Pancreas (tissue), 10 donors: Measurements from ENCODE around the gene SRSF7. TPM values are rescaled to one million over a fixed set of nuclear protein-coding genes. Genes with fewer than 3 reads are reported as not detected.

Experiments
- ATAC-seq, 4 donors: fragments of 200-7000 bp; cut with Tn5 transposase; one replicate each; pipeline versions ENCODE4 v1.8.0 to v1.9.1; 2020; ENCODE audit warnings: mild to moderate bottlenecking in 4 of 4, moderate library complexity in 4 of 4
- DNase-seq, 6 donors: peaks; one replicate each; pipeline ENCODE4 v3.0.0-alpha.2; 2020
- FAIRE-seq: peaks from 2 replicates; lab custom pipeline; 2012; peaks lifted over from hg19 to GRCh38; lab: Jason Lieb, UNC
- H3K27ac ChIP-seq, 4 donors: fragments of 200-600 bp; sonication (generic); 1 replicate in 3 of 4; 2 replicates in 1 of 4; pipeline versions ENCODE4 v1.5.0 to v1.8.0; 2020
- H3K27me3 ChIP-seq, 4 donors: fragments of 200-600 bp; one replicate each; pipeline ENCODE4 v1.8.0; 2021
- H3K36me3 ChIP-seq, 3 donors: fragments of 200-600 bp; sonication (generic) in 1 of 3; one replicate each; pipeline versions ENCODE4 v1.5.0 to v1.8.0; 2020 to 2021
- H3K4me1 ChIP-seq, 3 donors: fragments of 200-600 bp; one replicate each; pipeline ENCODE4 v1.8.0; 2021
- H3K4me3 ChIP-seq, 4 donors: fragments of 200-600 bp; sonication (generic) in 2 of 4; one replicate each; pipeline versions ENCODE4 v1.5.0 to v1.8.0; 2020 to 2021
- H3K9me3 ChIP-seq, 4 donors: fragments of 200-600 bp; one replicate each; pipeline ENCODE4 v1.8.0; 2021
- CTCF ChIP-seq, 4 donors: fragments of 200-600 bp; sonication (generic) in 3 of 4; IDR thresholded peaks; one replicate each; pipeline versions ENCODE4 v1.5.0 to v1.8.0; 2021; ENCODE audit warnings: antibody characterized with exemption in 4 of 4
- WGBS, 2 donors: extraction: QIAGEN DNeasy Blood & Tissue Kit; methylation state at CpG; one replicate each; pipeline ENCODE4 v1.1.7; 2013; 5-methylcytosine and 5-hydroxymethylcytosine counted together
- intact Hi-C, 3 donors: fragments of 100-400 bp; cut with DNase I; formaldehyde crosslinking; loops; one replicate each; pipeline versions ENCODE4 v1.11.1 to v1.14.2; 2022
- polyA plus RNA-seq, 2 donors: library from polyadenylated mRNA; stranded (reverse); fragments of 200-250 nt; gene quantifications; one replicate each; pipeline ENCODE4 v1.2.3, GENCODE V29; 2013
- total RNA-seq, 6 donors: library from RNA; stranded (reverse); fragmentation: NEBNext Ultra II Directional in 4 of 6; extraction: Animal tissue kit (Norgen Biotek cat#: 25700) in 4 of 6; gene quantifications; one replicate each; pipeline versions ENCODE4 v1.2.1 to v1.2.4, GENCODE V29; 2021 to 2023
- donor health status: healthy with polysubstance abuse.
- donor health status: DM: no; HTN: no; CAD: no; lungs with moderate emphysema.
- donor health status: DM: no; HTN: no; CAD: no.
- donor health status: control.
- donor health status: control.
- donor health status: Bipolar disorder and iron deficiency.
- donor health status: DM: yes; HTN: yes; CAD: no.
- donor health status: DM: no; HTN: no; CAD: no.
- donor health status: DM: no; HTN: no; CAD: no.
- donor health status: DM: yes; HTN: yes; CAD: no.

Gene SRSF7
- total and polyA plus RNA-seq, 8 donors = 27.4 to 119 (median 47.6) TPM

DNA sequence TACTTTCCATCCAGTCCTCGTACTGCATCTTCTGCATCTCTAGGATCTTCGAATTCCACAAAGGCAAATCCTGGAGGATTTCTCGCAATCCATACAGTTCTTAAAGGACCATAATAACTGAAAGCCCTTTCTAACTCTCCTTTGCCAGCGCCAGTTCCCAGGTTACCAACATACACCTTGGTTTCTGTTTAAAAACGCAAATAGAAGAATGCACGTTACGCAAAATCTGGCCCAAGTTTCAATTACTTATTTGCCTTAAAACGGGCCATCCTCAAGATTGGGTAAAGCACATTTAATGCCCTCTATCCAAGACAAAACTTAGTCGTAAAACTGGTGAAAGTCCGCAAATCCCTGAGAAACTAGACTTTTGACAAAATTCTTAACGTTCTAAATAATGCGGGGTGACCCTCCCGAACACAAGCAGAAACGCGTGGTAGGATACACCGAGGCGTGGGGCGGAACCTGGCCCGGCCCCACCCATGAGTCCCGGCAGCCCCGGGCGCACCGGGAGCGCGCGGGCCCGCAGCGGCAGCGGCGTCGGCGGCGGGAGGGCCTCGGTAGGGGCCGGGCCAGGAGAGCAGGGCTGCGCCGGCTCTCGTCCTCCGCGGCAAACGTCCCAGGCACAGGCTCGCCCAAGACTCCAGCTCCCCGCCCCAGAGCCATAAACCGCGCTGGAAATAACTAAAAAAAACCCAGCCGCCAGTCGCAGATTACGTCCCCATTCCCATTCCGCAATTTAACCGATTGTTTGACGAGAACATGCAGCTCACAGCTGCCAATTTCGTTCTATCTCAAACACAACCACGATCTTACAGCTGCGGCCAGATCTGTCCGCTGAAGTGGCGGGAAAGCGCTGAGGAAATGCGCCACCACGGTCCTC is 910 bp downstream of the SRSF7 start:
- intact Hi-C loops = no loop called here

DNA sequence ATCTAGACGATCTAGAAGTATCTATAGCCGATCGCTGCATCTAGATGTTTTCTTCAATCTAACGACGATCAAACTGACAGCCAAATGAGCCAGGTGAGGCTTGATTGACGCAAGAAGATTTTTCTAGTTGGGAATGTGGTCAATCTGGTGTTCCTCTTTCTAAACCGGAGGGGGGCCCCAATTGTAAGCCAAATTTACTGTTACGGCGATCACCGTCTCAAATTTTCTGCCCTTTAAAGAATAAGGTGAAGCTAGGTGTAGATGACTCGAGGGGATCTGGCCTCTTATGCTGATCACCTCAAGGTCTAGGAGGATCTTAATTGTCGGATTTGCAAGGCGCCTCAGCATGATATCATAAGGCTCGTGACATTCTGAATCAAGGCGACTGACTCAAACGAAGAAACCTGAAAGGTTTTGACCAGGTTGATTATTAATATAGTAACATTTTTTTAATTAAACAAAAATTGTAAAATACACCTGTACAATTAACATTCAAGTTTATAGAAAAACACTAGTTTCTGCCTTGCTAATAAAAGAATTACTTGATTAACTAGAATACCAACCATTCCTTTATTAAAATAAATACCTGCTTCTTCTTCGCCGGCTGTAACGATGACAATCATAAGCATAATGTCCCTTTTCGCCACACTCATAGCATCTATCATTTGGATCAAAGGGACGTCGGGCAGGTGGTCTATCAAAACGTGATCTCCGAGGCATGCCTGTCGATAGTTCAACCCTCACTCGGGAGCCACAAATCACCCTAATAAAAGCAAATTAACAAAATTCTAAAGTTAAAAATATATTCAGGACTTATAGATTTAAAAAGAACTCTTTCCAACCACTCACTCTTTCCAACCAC is 2.0 kb downstream of the SRSF7 start:
- no peak for TF ChIP-seq CTCF (IDR thresholded peaks at IDR 0.05)
- no peak for FAIRE-seq

More for the DNA sequence above, 910 bp downstream of the SRSF7 start:
- H3K27me3 ChIP-seq = no peaks in the 10 kb centered on the region
- ATAC-seq = peak; percentile 72 to 80 (median 76)
- WGBS, 2 donors = 0% methylated on average over 59 of the region's 59 CpGs
- no peak for FAIRE-seq
- peak; percentile 47 to 82 (median 60) for DNase-seq
- peaks cover 0 to 38% (median 33%) of the 10 kb centered on the region in 3 donors for H3K36me3 ChIP-seq
- H3K9me3 ChIP-seq = no peaks in the 10 kb centered on the region
- peaks cover 4 to 38% (median 33%) of the 10 kb centered on the region in 3 donors for H3K4me1 ChIP-seq
- peak overlapping the region; percentile 90 to 100 (median 95) for H3K27ac ChIP-seq
- TF ChIP-seq CTCF (IDR thresholded peaks at IDR 0.05) = no peak
- peak overlapping the region; percentile 46 to 82 (median 76) for H3K4me3 ChIP-seq

GRCh38 chr2:38748391-38748790 is 2.8 kb downstream of the SRSF7 start:
- no peaks in the 10 kb centered on the region for H3K9me3 ChIP-seq
- intact Hi-C loops = no loop called here
- no peaks in the 10 kb centered on the region for H3K27me3 ChIP-seq
- no peak overlapping the region for H3K27ac ChIP-seq
- ATAC-seq (no peak), FAIRE-seq (no peak), DNase-seq (no peak)
- TF ChIP-seq CTCF (IDR thresholded peaks at IDR 0.05) = no peak
- peaks cover 4 to 33% (median 32%) of the 10 kb centered on the region in 3 donors for H3K4me1 ChIP-seq
- WGBS, 2 donors = 82 to 87% methylated on average over 9 of the region's 9 CpGs
- peaks cover 0 to 45% (median 42%) of the 10 kb centered on the region in 3 donors for H3K36me3 ChIP-seq
- no peak overlapping the region for H3K4me3 ChIP-seq

More for the DNA sequence above, 2.0 kb downstream of the SRSF7 start:
- Histone ChIP-seq H3K36me3 (peaks cover 0 to 45% (median 42%) of the 10 kb centered on the region in 3 donors), H3K4me1 (peaks cover 4 to 33% (median 33%) of the 10 kb centered on the region in 3 donors), H3K9me3 (no peaks in the 10 kb centered on the region), H3K27ac (no peak overlapping the region), H3K27me3 (no peaks in the 10 kb centered on the region), H3K4me3 (peak overlapping the region; percentile 46 to 82 (median 76))
- intact Hi-C loops = no loop called here
- WGBS, 2 donors = 50 to 56% methylated on average over 26 of the region's 26 CpGs
- ATAC-seq = no peak
- DNase-seq = no peak

- FAIRE-seq (no peak), DNase-seq (no peak), ATAC-seq (no peak)
- Histone ChIP-seq H3K9me3 (no peaks in the 10 kb centered on the region), H3K27ac (no peak overlapping the region), H3K27me3 (no peaks in the 10 kb centered on the region), H3K36me3 (peaks cover 0 to 45% (median 42%) of the 10 kb centered on the region in 3 donors), H3K4me1 (peaks cover 4 to 33% (median 32%) of the 10 kb centered on the region in 3 donors), H3K4me3 (no peak overlapping the region)
- intact Hi-C loops = no loop called here
- WGBS, 2 donors = 35 to 40% methylated on average over 5 of the region's 5 CpGs
- no peak for TF ChIP-seq CTCF (IDR thresholded peaks at IDR 0.05)
Measured at GRCh38 chr2:38747819-38748218, 3.3 kb downstream of the SRSF7 start.
